KMS-11 (cell line): ENCODE results near the gene PATE1.

Source experiments
- H2AFZ ChIP-seq: fragments of 200-600 bp; sonication (generic); 2 replicates; pipeline ENCODE4 v1.6.1; 2016; ENCODE audit warnings: antibody characterized with exemption, mixed run types, low read depth
- H3K27ac ChIP-seq: fragments of 200-600 bp; sonication (generic); 2 replicates; pipeline ENCODE4 v1.6.1; 2016; ENCODE audit warnings: mild to moderate bottlenecking, mixed run types
- H3K27me3 ChIP-seq: fragments of 200-600 bp; sonication (generic); 2 replicates; pipeline ENCODE4 v1.6.1; 2017; ENCODE audit warnings: mild to moderate bottlenecking, low read depth, mixed run types, moderate library complexity; ENCODE audit not compliant: insufficient read depth
- H3K36me3 ChIP-seq: fragments of 200-600 bp; sonication (generic); 2 replicates; pipeline ENCODE4 v1.6.1; 2017; ENCODE audit warnings: mild to moderate bottlenecking, mixed run types; ENCODE audit not compliant: insufficient read depth
- H3K4me1 ChIP-seq: fragments of 200-600 bp; sonication (generic); 2 replicates; pipeline ENCODE4 v1.6.1; 2016; ENCODE audit warnings: mild to moderate bottlenecking, low read depth, mixed run types; ENCODE audit not compliant: poor library complexity, severe bottlenecking
- H3K4me2 ChIP-seq: fragments of 200-600 bp; sonication (generic); 2 replicates; pipeline ENCODE4 v1.7.0; 2016; ENCODE audit warnings: mild to moderate bottlenecking, mixed run types
- H3K4me3 ChIP-seq: fragments of 200-600 bp; sonication (generic); IDR thresholded peaks from 2 replicates; pipeline ENCODE4 v1.6.1; 2017; ENCODE audit warnings: low read depth, low read length, mixed read lengths; ENCODE audit not compliant: insufficient read depth
- H3K79me2 ChIP-seq: fragments of 200-600 bp; sonication (generic); 2 replicates; pipeline ENCODE4 v1.6.1; 2016; ENCODE audit warnings: low read depth, mixed run types; ENCODE audit not compliant: insufficient read depth
- H3K9ac ChIP-seq: fragments of 200-600 bp; sonication (generic); 2 replicates; pipeline ENCODE4 v1.6.1; 2016; ENCODE audit warnings: mild to moderate bottlenecking, mixed run types
- H4K20me1 ChIP-seq: fragments of 200-600 bp; sonication (generic); 2 replicates; pipeline ENCODE4 v1.6.1; 2016; ENCODE audit warnings: mild to moderate bottlenecking, mixed run types; ENCODE audit not compliant: insufficient read depth
- CTCF ChIP-seq: fragments of 200-600 bp; sonication (generic); conservative IDR thresholded peaks from 2 replicates; pipeline ENCODE4 v1.6.1; 2017; ENCODE audit warnings: low read depth, mild to moderate bottlenecking, antibody characterized with exemption, low read length, moderate library complexity, mixed read lengths

PATE1 gene

GRCh38 chr11:125777309-125777708 is 31.2 kb downstream of the PATE1 start:
- Histone ChIP-seq H3K9ac (no peak overlapping the region), H3K36me3 (no peaks in the 10 kb centered on the region), H4K20me1 (no peaks in the 10 kb centered on the region), H3K4me2 (no peak overlapping the region), H3K27ac (no peak overlapping the region), H3K4me1 (no peaks in the 10 kb centered on the region), H2AFZ (no peak overlapping the region), H3K79me2 (no peaks in the 10 kb centered on the region), H3K27me3 (no peaks in the 10 kb centered on the region), H3K4me3 (no peak overlapping the region)
- TF ChIP-seq CTCF, result no peak

- no peak within 1 kb of the TSS for H3K9ac ChIP-seq
- no peaks in the 10 kb centered on the region for H3K27me3 ChIP-seq
- no peak within 1 kb of the TSS for H3K27ac ChIP-seq
- TF ChIP-seq CTCF, result no peak
- H3K4me1 ChIP-seq, result no peaks in the 10 kb centered on the region
- H3K4me3 ChIP-seq, result no peak within 1 kb of the TSS
- H3K4me2 ChIP-seq, result no peak within 1 kb of the TSS
- no peaks in the 10 kb centered on the region for H4K20me1 ChIP-seq
- no peak within 1 kb of the TSS for H2AFZ ChIP-seq
- H3K36me3 ChIP-seq, result no peaks in the 10 kb centered on the region
- no peaks in the 10 kb centered on the region for H3K79me2 ChIP-seq
Observed at GRCh38 chr11:125778728-125779127, 32.6 kb downstream of the PATE1 start, which contains the start of gene PATE2. PATE2 (minus strand) TSS chr11:125778828; CDS start chr11:125778773, 55 bp downstream.

GRCh38 chr11:125784678-125785077 is 38.6 kb downstream of the PATE1 start:
- Histone ChIP-seq H4K20me1 (no peaks in the 10 kb centered on the region), H3K4me2 (no peak overlapping the region), H3K27me3 (no peaks in the 10 kb centered on the region), H3K79me2 (no peaks in the 10 kb centered on the region), H3K4me3 (no peak overlapping the region), H2AFZ (no peak overlapping the region), H3K27ac (no peak overlapping the region), H3K36me3 (no peaks in the 10 kb centered on the region), H3K9ac (no peak overlapping the region), H3K4me1 (no peaks in the 10 kb centered on the region)
- TF ChIP-seq CTCF, result no peak

GRCh38 chr11:125787827-125788226 is 41.7 kb downstream of the PATE1 start, which contains the start of gene PATE3:
PATE3 (plus strand) TSS chr11:125788127; CDS start chr11:125788152, 25 bp downstream.
- H3K27ac ChIP-seq, result no peak within 1 kb of the TSS
- no peaks in the 10 kb centered on the region for H3K27me3 ChIP-seq
- H3K4me1 ChIP-seq, result no peaks in the 10 kb centered on the region
- H3K4me2 ChIP-seq, result no peak within 1 kb of the TSS
- H3K36me3 ChIP-seq, result no peaks in the 10 kb centered on the region
- H3K79me2 ChIP-seq, result no peaks in the 10 kb centered on the region
- no peak for TF ChIP-seq CTCF
- no peak within 1 kb of the TSS for H3K4me3 ChIP-seq
- no peaks in the 10 kb centered on the region for H4K20me1 ChIP-seq
- no peak within 1 kb of the TSS for H2AFZ ChIP-seq
- H3K9ac ChIP-seq, result no peak within 1 kb of the TSS
